Liver (tissue), 3 donors: ENCODE measurements around the gene RHEB.

Source experiments
- FOXA1 ChIP-seq: IDR thresholded peaks from 2 replicates; pipeline ENCODE4 v1.6.1; 2016; ENCODE audit warnings: antibody characterized with exemption
- RAD21 ChIP-seq, 2 donors: IDR thresholded peaks; 2 replicates each; pipeline ENCODE4 v1.6.1; 2016; ENCODE audit warnings: antibody characterized with exemption in 2 of 2, mild to moderate bottlenecking in 2 of 2
- REST ChIP-seq: IDR thresholded peaks from 2 replicates; pipeline ENCODE4 v1.6.1; 2016; ENCODE audit warnings: antibody characterized with exemption, mild to moderate bottlenecking
- TAF1 ChIP-seq: conservative IDR thresholded peaks from 2 replicates; pipeline ENCODE4 v1.6.1; 2016; ENCODE audit warnings: antibody characterized with exemption, mild to moderate bottlenecking
- TF ChIP-seq, protein P1 (sequence below): fragments of 150-350 bp; IDR thresholded peaks from 2 replicates; pipeline ENCODE4 v1.5.1; 2017; ENCODE audit warnings: improper control_type of control experiment, low read depth, low read length; ENCODE audit not compliant: missing input control
- TF ChIP-seq, protein P2 (sequence below): IDR thresholded peaks from 2 replicates; pipeline ENCODE4 v1.6.1; 2016; ENCODE audit warnings: antibody characterized with exemption
- donor health status: healthy.
- donor health status: healthy.

DNA sequence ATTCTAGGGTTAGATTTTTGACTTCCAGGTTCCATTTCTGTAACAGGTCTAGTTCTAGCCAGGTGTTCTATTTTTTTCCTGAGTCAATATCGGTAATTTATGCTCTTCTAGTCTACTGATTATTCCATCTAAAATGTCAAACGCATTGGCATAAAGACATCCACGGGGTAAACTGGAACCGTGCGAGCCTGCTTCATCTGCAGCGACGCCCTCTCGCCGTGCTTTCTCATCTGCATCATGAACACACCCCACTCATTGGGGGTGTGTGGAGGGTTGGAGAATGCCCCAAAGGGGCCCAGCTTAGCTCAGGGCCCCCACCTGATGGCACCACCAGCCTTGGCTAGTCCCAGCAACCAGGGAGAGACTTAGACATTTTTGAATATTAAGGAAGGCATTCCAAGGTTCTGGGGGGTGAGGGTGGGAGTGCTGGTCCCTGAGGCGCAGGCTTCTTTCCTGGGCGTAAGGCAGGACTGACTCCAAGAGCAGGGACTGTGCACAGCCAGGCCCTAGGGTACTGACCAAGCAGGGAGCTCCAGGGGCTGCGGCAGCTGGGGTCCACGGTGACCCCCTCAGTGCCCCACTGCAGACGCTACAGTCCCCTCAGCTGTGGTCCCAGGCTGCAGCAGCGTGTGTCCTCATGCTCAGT, 66.9 kb downstream of the RHEB start:
- TF ChIP-seq, protein P1, sequence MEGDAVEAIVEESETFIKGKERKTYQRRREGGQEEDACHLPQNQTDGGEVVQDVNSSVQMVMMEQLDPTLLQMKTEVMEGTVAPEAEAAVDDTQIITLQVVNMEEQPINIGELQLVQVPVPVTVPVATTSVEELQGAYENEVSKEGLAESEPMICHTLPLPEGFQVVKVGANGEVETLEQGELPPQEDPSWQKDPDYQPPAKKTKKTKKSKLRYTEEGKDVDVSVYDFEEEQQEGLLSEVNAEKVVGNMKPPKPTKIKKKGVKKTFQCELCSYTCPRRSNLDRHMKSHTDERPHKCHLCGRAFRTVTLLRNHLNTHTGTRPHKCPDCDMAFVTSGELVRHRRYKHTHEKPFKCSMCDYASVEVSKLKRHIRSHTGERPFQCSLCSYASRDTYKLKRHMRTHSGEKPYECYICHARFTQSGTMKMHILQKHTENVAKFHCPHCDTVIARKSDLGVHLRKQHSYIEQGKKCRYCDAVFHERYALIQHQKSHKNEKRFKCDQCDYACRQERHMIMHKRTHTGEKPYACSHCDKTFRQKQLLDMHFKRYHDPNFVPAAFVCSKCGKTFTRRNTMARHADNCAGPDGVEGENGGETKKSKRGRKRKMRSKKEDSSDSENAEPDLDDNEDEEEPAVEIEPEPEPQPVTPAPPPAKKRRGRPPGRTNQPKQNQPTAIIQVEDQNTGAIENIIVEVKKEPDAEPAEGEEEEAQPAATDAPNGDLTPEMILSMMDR: no peak
- no peak for TF ChIP-seq RAD21 (IDR thresholded peaks at IDR 0.05)
- TF ChIP-seq, protein P2, sequence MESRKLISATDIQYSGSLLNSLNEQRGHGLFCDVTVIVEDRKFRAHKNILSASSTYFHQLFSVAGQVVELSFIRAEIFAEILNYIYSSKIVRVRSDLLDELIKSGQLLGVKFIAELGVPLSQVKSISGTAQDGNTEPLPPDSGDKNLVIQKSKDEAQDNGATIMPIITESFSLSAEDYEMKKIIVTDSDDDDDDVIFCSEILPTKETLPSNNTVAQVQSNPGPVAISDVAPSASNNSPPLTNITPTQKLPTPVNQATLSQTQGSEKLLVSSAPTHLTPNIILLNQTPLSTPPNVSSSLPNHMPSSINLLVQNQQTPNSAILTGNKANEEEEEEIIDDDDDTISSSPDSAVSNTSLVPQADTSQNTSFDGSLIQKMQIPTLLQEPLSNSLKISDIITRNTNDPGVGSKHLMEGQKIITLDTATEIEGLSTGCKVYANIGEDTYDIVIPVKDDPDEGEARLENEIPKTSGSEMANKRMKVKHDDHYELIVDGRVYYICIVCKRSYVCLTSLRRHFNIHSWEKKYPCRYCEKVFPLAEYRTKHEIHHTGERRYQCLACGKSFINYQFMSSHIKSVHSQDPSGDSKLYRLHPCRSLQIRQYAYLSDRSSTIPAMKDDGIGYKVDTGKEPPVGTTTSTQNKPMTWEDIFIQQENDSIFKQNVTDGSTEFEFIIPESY: no peak
- no peak for TF ChIP-seq FOXA1
- no peak for TF ChIP-seq TAF1
- TF ChIP-seq REST: no peak
